Liver (tissue), 9 donors: Measurements from ENCODE around the gene SOX13. TPM values are rescaled to one million over a fixed set of nuclear protein-coding genes. Genes with fewer than 3 reads are reported as not detected.
A peak's percentile ranks its signal among the peaks of the same experiment; 100 is the strongest.

ENCODE experiments used
- DNase-seq: peaks from one replicate; pipeline ENCODE4 v3.0.0-alpha.2; 2017; ENCODE audit warnings: low spot score
- H3K27ac ChIP-seq, 2 donors: one replicate each; pipeline ENCODE4 v1.7.0; 2013; ENCODE audit warnings: inconsistent platforms in 2 of 2, low read length in 2 of 2, control low read depth in 1 of 2, low read depth in 1 of 2, mild to moderate bottlenecking in 1 of 2
- H3K27me3 ChIP-seq, 4 donors: one replicate each; pipeline versions ENCODE4 v1.6.1 to v1.7.0; 2013; ENCODE audit warnings: low read length in 3 of 4, inconsistent platforms in 1 of 4, mild to moderate bottlenecking in 1 of 4, moderate library complexity in 1 of 4; ENCODE audit not compliant: control insufficient read depth in 4 of 4, insufficient read depth in 4 of 4
- H3K36me3 ChIP-seq, 4 donors: one replicate each; pipeline versions ENCODE4 v1.6.1 to v1.7.0; 2013; ENCODE audit warnings: low read length in 3 of 4, mild to moderate bottlenecking in 3 of 4, low read depth in 1 of 4, moderate library complexity in 1 of 4; ENCODE audit not compliant: control insufficient read depth in 4 of 4, insufficient read depth in 3 of 4
- H3K4me1 ChIP-seq, 4 donors: one replicate each; pipeline versions ENCODE4 v1.6.1 to v1.7.0; 2013; ENCODE audit warnings: low read length in 3 of 4, mild to moderate bottlenecking in 3 of 4, moderate library complexity in 1 of 4; ENCODE audit not compliant: control insufficient read depth in 4 of 4, insufficient read depth in 4 of 4
- H3K4me3 ChIP-seq, 3 donors: one replicate each; pipeline versions ENCODE4 v1.6.1 to v1.7.0; 2013; ENCODE audit warnings: low read length in 3 of 3, control low read depth in 1 of 3, low read depth in 1 of 3, mild to moderate bottlenecking in 1 of 3
- H3K9ac ChIP-seq, 2 donors: one replicate each; pipeline ENCODE4 v1.7.0; 2013; ENCODE audit warnings: low read length in 2 of 2, mild to moderate bottlenecking in 2 of 2, moderate library complexity in 2 of 2, control low read depth in 1 of 2, low read depth in 1 of 2
- H3K9me3 ChIP-seq, 4 donors: one replicate each; pipeline versions ENCODE4 v1.6.1 to v1.7.0; 2013; ENCODE audit warnings: low read length in 3 of 4; ENCODE audit not compliant: control insufficient read depth in 4 of 4
- EGR1 ChIP-seq, 2 donors: IDR thresholded peaks; 2 replicates each; pipeline ENCODE4 v1.6.1; 2016 to 2018; ENCODE audit warnings: antibody characterized with exemption in 2 of 2, low read depth in 2 of 2
- FOXA1 ChIP-seq: IDR thresholded peaks from 2 replicates; pipeline ENCODE4 v1.6.1; 2016; ENCODE audit warnings: antibody characterized with exemption
- FOXA2 ChIP-seq: IDR thresholded peaks from 2 replicates; pipeline ENCODE4 v1.6.1; 2016; ENCODE audit warnings: antibody characterized with exemption
- GABPA ChIP-seq, 2 donors: IDR thresholded peaks in 1 of 2; conservative IDR thresholded peaks in 1 of 2; 2 replicates each; pipeline ENCODE4 v1.6.1; 2016; ENCODE audit warnings: antibody characterized with exemption in 2 of 2, mild to moderate bottlenecking in 1 of 2, moderate library complexity in 1 of 2
- HNF4A ChIP-seq, 2 donors: conservative IDR thresholded peaks; 2 replicates each; pipeline ENCODE4 v1.6.1; 2016; ENCODE audit warnings: antibody characterized with exemption in 2 of 2, mild to moderate bottlenecking in 2 of 2
- HNF4G ChIP-seq: IDR thresholded peaks from 2 replicates; pipeline ENCODE4 v1.6.1; 2016; ENCODE audit warnings: antibody characterized with exemption
- JUND ChIP-seq, 2 donors: IDR thresholded peaks; 2 replicates each; pipeline ENCODE4 v1.6.1; 2016; ENCODE audit warnings: antibody characterized with exemption in 2 of 2
- NR2F2 ChIP-seq: IDR thresholded peaks from 2 replicates; pipeline ENCODE4 v1.6.1; 2016; ENCODE audit warnings: antibody characterized with exemption
- RAD21 ChIP-seq, 2 donors: IDR thresholded peaks; 2 replicates each; pipeline ENCODE4 v1.6.1; 2016; ENCODE audit warnings: antibody characterized with exemption in 2 of 2, mild to moderate bottlenecking in 2 of 2
- RXRA ChIP-seq, 2 donors: IDR thresholded peaks; 2 replicates each; pipeline ENCODE4 v1.6.1; 2017 to 2018; ENCODE audit warnings: antibody characterized with exemption in 2 of 2, mild to moderate bottlenecking in 1 of 2
- SP1 ChIP-seq: IDR thresholded peaks from 2 replicates; pipeline ENCODE4 v1.6.1; 2018; ENCODE audit warnings: antibody characterized with exemption, mild to moderate bottlenecking
- TAF1 ChIP-seq: conservative IDR thresholded peaks from 2 replicates; pipeline ENCODE4 v1.6.1; 2016; ENCODE audit warnings: antibody characterized with exemption, mild to moderate bottlenecking
- YY1 ChIP-seq: IDR thresholded peaks from 2 replicates; pipeline ENCODE4 v1.6.1; 2016; ENCODE audit warnings: antibody characterized with exemption, mild to moderate bottlenecking
- WGBS: extraction: QIAGEN DNeasy Blood & Tissue Kit; methylation state at CpG from one replicate; pipeline ENCODE4 v1.1.7; 2013; 5-methylcytosine and 5-hydroxymethylcytosine counted together
- polyA plus RNA-seq, 2 donors: library from polyadenylated mRNA; stranded (reverse) in 1 of 2; unstranded in 1 of 2; fragments of 200-250 nt in 1 of 2; fragments of >200 nt in 1 of 2; fragmentation: Nextera tagmentation in 1 of 2; extraction: Ambion mirVana in 1 of 2; gene quantifications; one replicate each; pipeline versions ENCODE4 v1.2.1 to v1.2.3, GENCODE V29; 2013 to 2015
- total RNA-seq, 2 donors: library from RNA; depleted of rRNA; stranded (reverse); fragments of >200 nt; gene quantifications; one replicate each; pipeline ENCODE4 v1.2.3, GENCODE V29; 2014
- TF ChIP-seq, protein P1 (sequence below): fragments of 150-350 bp; IDR thresholded peaks from 2 replicates; pipeline ENCODE4 v1.5.1; 2017; ENCODE audit warnings: improper control_type of control experiment, low read depth, low read length; ENCODE audit not compliant: missing input control
- TF ChIP-seq, protein P2 (sequence below): IDR thresholded peaks from 2 replicates; pipeline ENCODE4 v1.6.1; 2016; ENCODE audit warnings: antibody characterized with exemption
- TF ChIP-seq, protein P3 (sequence below): IDR thresholded peaks from 2 replicates; pipeline ENCODE4 v1.6.1; 2016; ENCODE audit warnings: antibody characterized with exemption
- TF ChIP-seq, protein P4 (sequence below): IDR thresholded peaks from 2 replicates; pipeline ENCODE4 v1.6.1; 2016; ENCODE audit warnings: antibody characterized with exemption
- TF ChIP-seq, protein P5 (sequence below): IDR thresholded peaks from 2 replicates; pipeline ENCODE4 v1.6.1; 2016; ENCODE audit warnings: antibody characterized with exemption, mild to moderate bottlenecking
- donor health status: healthy.
- donor health status: healthy.
- donor health status: healthy.
- donor health status: healthy.
- donor health status: healthy.

The SOX13 gene
- total and polyA plus RNA-seq, 4 donors: 7.8 to 15.5 (median 8.7) TPM

DNA sequence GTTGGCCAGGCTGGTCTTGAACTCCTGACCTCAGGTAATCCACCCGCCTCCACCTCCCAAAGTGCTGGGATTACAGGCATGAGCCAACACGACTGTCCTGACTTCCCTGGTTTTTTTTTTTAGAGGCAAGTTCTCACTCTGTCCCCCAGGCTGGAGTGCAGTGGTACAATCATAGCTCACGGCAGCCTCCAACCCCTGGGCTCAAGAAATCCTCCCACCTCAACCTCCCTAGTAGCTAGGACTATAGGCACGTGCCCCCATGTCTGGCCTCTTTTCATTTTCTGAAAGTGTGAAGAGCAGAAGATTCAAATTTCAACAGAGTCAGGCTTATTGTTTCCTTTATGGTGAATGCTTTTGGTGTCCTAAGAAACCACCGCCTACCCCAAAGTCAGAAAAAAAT, 21.7 kb upstream of the SOX13 start:
- WGBS: 57% methylated on average over 5 of the region's 5 CpGs
- Histone ChIP-seq H3K4me3 (no peak overlapping the region), H3K9ac (no peak overlapping the region), H3K27ac (no peak overlapping the region), H3K4me1 (peaks cover 4 to 10% (median 7%) of the 10 kb centered on the region in 4 donors), H3K9me3 (no peaks in the 10 kb centered on the region), H3K27me3 (no peaks in the 10 kb centered on the region), H3K36me3 (no peaks in the 10 kb centered on the region)
- no peak for DNase-seq
- TF ChIP-seq RXRA (IDR thresholded peaks at IDR 0.05) (no peak), GABPA (IDR thresholded peaks at IDR 0.05 in 1 of 2, conservative IDR thresholded peaks at IDR 0.05 in 1 of 2) (no peak), EGR1 (IDR thresholded peaks at IDR 0.05; ENCODE audit: low read depth in 2 of 2) (no peak), FOXA1 (no peak), RAD21 (IDR thresholded peaks at IDR 0.05) (no peak), FOXA2 (no peak), JUND (IDR thresholded peaks at IDR 0.05) (no peak), HNF4A (conservative IDR thresholded peaks at IDR 0.05) (no peak)
- TF ChIP-seq, protein P1, sequence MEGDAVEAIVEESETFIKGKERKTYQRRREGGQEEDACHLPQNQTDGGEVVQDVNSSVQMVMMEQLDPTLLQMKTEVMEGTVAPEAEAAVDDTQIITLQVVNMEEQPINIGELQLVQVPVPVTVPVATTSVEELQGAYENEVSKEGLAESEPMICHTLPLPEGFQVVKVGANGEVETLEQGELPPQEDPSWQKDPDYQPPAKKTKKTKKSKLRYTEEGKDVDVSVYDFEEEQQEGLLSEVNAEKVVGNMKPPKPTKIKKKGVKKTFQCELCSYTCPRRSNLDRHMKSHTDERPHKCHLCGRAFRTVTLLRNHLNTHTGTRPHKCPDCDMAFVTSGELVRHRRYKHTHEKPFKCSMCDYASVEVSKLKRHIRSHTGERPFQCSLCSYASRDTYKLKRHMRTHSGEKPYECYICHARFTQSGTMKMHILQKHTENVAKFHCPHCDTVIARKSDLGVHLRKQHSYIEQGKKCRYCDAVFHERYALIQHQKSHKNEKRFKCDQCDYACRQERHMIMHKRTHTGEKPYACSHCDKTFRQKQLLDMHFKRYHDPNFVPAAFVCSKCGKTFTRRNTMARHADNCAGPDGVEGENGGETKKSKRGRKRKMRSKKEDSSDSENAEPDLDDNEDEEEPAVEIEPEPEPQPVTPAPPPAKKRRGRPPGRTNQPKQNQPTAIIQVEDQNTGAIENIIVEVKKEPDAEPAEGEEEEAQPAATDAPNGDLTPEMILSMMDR: no peak
- TF ChIP-seq, protein P2, sequence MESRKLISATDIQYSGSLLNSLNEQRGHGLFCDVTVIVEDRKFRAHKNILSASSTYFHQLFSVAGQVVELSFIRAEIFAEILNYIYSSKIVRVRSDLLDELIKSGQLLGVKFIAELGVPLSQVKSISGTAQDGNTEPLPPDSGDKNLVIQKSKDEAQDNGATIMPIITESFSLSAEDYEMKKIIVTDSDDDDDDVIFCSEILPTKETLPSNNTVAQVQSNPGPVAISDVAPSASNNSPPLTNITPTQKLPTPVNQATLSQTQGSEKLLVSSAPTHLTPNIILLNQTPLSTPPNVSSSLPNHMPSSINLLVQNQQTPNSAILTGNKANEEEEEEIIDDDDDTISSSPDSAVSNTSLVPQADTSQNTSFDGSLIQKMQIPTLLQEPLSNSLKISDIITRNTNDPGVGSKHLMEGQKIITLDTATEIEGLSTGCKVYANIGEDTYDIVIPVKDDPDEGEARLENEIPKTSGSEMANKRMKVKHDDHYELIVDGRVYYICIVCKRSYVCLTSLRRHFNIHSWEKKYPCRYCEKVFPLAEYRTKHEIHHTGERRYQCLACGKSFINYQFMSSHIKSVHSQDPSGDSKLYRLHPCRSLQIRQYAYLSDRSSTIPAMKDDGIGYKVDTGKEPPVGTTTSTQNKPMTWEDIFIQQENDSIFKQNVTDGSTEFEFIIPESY: no peak
- TF ChIP-seq, protein P3, sequence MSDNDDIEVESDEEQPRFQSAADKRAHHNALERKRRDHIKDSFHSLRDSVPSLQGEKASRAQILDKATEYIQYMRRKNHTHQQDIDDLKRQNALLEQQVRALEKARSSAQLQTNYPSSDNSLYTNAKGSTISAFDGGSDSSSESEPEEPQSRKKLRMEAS: no peak
- TF ChIP-seq, protein P4, sequence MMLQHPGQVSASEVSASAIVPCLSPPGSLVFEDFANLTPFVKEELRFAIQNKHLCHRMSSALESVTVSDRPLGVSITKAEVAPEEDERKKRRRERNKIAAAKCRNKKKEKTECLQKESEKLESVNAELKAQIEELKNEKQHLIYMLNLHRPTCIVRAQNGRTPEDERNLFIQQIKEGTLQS: no peak

DNA sequence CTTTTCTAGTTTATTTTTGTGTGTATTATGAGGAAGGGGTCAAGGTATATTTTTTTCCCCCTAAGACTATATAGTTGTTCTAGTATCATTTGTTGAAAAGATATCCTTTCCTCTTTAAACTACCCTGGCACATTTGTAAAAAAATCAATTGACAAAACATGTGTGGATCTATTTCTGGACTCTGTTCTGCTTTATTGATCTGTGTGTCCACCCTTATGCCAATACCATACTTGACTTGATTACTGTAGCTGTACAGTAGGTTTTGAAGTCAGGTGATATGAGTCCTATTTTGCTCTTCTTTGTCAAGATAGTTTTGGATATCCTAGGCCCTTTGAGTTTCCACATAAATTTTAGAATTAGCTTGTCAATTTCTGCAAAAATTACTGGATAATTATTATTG, 21.2 kb upstream of the SOX13 start:
- no peaks in the 10 kb centered on the region for H3K9me3 ChIP-seq
- H3K4me3 ChIP-seq: no peak overlapping the region
- peaks cover 4 to 10% (median 7%) of the 10 kb centered on the region in 4 donors for H3K4me1 ChIP-seq
- no peaks in the 10 kb centered on the region for H3K36me3 ChIP-seq
- no peaks in the 10 kb centered on the region for H3K27me3 ChIP-seq
- no peak for DNase-seq
- H3K27ac ChIP-seq: no peak overlapping the region
- TF ChIP-seq YY1 (no peak), NR2F2 (no peak), EGR1 (IDR thresholded peaks at IDR 0.05; ENCODE audit: low read depth in 2 of 2) (no peak), HNF4A (conservative IDR thresholded peaks at IDR 0.05) (peak; percentile 46 to 79), HNF4G (peak; percentile 17), TAF1 (no peak), FOXA2 (no peak), SP1 (peak; percentile 9), RAD21 (IDR thresholded peaks at IDR 0.05) (peak in 1 of 2 donors; percentile 30), RXRA (IDR thresholded peaks at IDR 0.05) (no peak), FOXA1 (no peak), JUND (IDR thresholded peaks at IDR 0.05) (no peak), GABPA (IDR thresholded peaks at IDR 0.05 in 1 of 2, conservative IDR thresholded peaks at IDR 0.05 in 1 of 2) (no peak)
- TF ChIP-seq, protein P3: no peak
- TF ChIP-seq, protein P1: no peak
- TF ChIP-seq, protein P4: no peak
- TF ChIP-seq, protein P2: no peak
- TF ChIP-seq, protein P5, sequence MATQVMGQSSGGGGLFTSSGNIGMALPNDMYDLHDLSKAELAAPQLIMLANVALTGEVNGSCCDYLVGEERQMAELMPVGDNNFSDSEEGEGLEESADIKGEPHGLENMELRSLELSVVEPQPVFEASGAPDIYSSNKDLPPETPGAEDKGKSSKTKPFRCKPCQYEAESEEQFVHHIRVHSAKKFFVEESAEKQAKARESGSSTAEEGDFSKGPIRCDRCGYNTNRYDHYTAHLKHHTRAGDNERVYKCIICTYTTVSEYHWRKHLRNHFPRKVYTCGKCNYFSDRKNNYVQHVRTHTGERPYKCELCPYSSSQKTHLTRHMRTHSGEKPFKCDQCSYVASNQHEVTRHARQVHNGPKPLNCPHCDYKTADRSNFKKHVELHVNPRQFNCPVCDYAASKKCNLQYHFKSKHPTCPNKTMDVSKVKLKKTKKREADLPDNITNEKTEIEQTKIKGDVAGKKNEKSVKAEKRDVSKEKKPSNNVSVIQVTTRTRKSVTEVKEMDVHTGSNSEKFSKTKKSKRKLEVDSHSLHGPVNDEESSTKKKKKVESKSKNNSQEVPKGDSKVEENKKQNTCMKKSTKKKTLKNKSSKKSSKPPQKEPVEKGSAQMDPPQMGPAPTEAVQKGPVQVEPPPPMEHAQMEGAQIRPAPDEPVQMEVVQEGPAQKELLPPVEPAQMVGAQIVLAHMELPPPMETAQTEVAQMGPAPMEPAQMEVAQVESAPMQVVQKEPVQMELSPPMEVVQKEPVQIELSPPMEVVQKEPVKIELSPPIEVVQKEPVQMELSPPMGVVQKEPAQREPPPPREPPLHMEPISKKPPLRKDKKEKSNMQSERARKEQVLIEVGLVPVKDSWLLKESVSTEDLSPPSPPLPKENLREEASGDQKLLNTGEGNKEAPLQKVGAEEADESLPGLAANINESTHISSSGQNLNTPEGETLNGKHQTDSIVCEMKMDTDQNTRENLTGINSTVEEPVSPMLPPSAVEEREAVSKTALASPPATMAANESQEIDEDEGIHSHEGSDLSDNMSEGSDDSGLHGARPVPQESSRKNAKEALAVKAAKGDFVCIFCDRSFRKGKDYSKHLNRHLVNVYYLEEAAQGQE: no peak
- H3K9ac ChIP-seq: no peak overlapping the region
